Neuronal stem cell (in vitro differentiated cells): Measurements from ENCODE around the gene DHX16.

Source experiments
- DNase-seq: peaks from one replicate; pipeline ENCODE4 v3.0.0-alpha.2; 2013; ENCODE audit warnings: low spot score
- H2AFZ ChIP-seq: one replicate; pipeline ENCODE4 v1.6.1; 2013; ENCODE audit warnings: mild to moderate bottlenecking, low read length, inconsistent platforms
- H2AK5ac ChIP-seq: 2 replicates; pipeline ENCODE4 v1.6.1; 2013; ENCODE audit warnings: low read depth, mild to moderate bottlenecking, inconsistent platforms, low read length, moderate library complexity, mixed read lengths
- H2BK120ac ChIP-seq: 2 replicates; pipeline ENCODE4 v1.6.1; 2013; ENCODE audit warnings: low read depth, mild to moderate bottlenecking, inconsistent platforms, low read length, moderate library complexity, mixed read lengths
- H2BK12ac ChIP-seq: one replicate; pipeline ENCODE4 v1.6.1; 2013; ENCODE audit warnings: low read length, inconsistent platforms
- H2BK15ac ChIP-seq: 2 replicates; pipeline ENCODE4 v1.6.1; 2013; ENCODE audit warnings: mild to moderate bottlenecking, low read length, inconsistent platforms, mixed read lengths
- H2BK5ac ChIP-seq: one replicate; pipeline ENCODE4 v1.6.1; 2013; ENCODE audit warnings: inconsistent platforms, mild to moderate bottlenecking, low read length, moderate library complexity
- H3K14ac ChIP-seq: one replicate; pipeline ENCODE4 v1.6.1; 2013; ENCODE audit warnings: low read length, inconsistent platforms
- H3K18ac ChIP-seq: 2 replicates; pipeline ENCODE4 v1.6.1; 2013; ENCODE audit warnings: low read length, inconsistent platforms
- H3K23ac ChIP-seq: 2 replicates; pipeline ENCODE4 v1.6.1; 2013; ENCODE audit warnings: low read depth, mild to moderate bottlenecking, mixed read lengths, low read length, inconsistent platforms; ENCODE audit not compliant: poor library complexity
- H3K27ac ChIP-seq: replicated peaks from 3 replicates; pipeline ENCODE4 v1.5.1; 2013; ENCODE audit warnings: low read length, inconsistent platforms
- H3K27me3 ChIP-seq, 3 experiments: 2 replicates each; pipeline ENCODE4 v1.6.1; 2013; ENCODE audit warnings: low read length in 3 of 3, mild to moderate bottlenecking in 2 of 3, inconsistent platforms in 1 of 3, low read depth in 1 of 3, mixed read lengths in 1 of 3, moderate library complexity in 1 of 3; ENCODE audit not compliant: control insufficient read depth in 3 of 3, insufficient read depth in 3 of 3
- H3K36me3 ChIP-seq, 2 donors: replicated peaks in 1 of 2; 2 replicates each; pipeline ENCODE4 v1.6.1; 2013; ENCODE audit warnings: low read length in 2 of 2; ENCODE audit not compliant: control insufficient read depth in 2 of 2, insufficient read depth in 2 of 2
- H3K4ac ChIP-seq: 2 replicates; pipeline ENCODE4 v1.6.1; 2013; ENCODE audit warnings: inconsistent platforms, mild to moderate bottlenecking, low read length, moderate library complexity
- H3K4me1 ChIP-seq, 2 donors: 1 replicate in 1 of 2; 2 replicates in 1 of 2; pipeline ENCODE4 v1.6.1; 2013; ENCODE audit warnings: low read length in 2 of 2, low read depth in 1 of 2; ENCODE audit not compliant: control insufficient read depth in 2 of 2, insufficient read depth in 1 of 2
- H3K4me2 ChIP-seq: one replicate; pipeline ENCODE4 v1.6.1; 2013; ENCODE audit warnings: mild to moderate bottlenecking, low read length, inconsistent platforms; ENCODE audit not compliant: insufficient read depth, poor library complexity, severe bottlenecking
- H3K4me3 ChIP-seq, 2 donors: 2 replicates each; pipeline ENCODE4 v1.5.1; 2013; ENCODE audit warnings: low read length in 2 of 2, mild to moderate bottlenecking in 2 of 2, inconsistent platforms in 1 of 2, moderate library complexity in 1 of 2
- H3K79me1 ChIP-seq: one replicate; pipeline ENCODE4 v1.6.1; 2013; ENCODE audit warnings: low read depth, mild to moderate bottlenecking, inconsistent platforms, low read length, moderate library complexity
- H3K9ac ChIP-seq: one replicate; pipeline ENCODE4 v1.6.1; 2013; ENCODE audit warnings: mild to moderate bottlenecking, low read depth, low read length, inconsistent platforms; ENCODE audit not compliant: poor library complexity
- H3K9me3 ChIP-seq, 2 donors: replicated peaks in 1 of 2; 2 replicates each; pipeline versions ENCODE3 to v1.6.1; 2013; ENCODE audit warnings: low read length in 2 of 2, mild to moderate bottlenecking in 2 of 2, inconsistent platforms in 1 of 2, low read depth in 1 of 2, mixed read lengths in 1 of 2, moderate library complexity in 1 of 2; ENCODE audit not compliant: control insufficient read depth in 2 of 2, insufficient read depth in 1 of 2
- H4K8ac ChIP-seq: one replicate; pipeline ENCODE4 v1.6.1; 2013; ENCODE audit warnings: low read depth, mild to moderate bottlenecking, inconsistent platforms, low read length, moderate library complexity
- H4K91ac ChIP-seq: one replicate; pipeline ENCODE4 v1.6.1; 2013; ENCODE audit warnings: low read length, low read depth, mild to moderate bottlenecking, inconsistent platforms; ENCODE audit not compliant: poor library complexity
- WGBS, 2 donors: extraction: QIAGEN DNeasy Blood & Tissue Kit; methylation state at CpG; one replicate each; pipeline ENCODE4 v1.1.7; 2013; ENCODE audit warnings: missing lambda C conversion rate in 2 of 2, mixed read lengths in 1 of 2; ENCODE audit not compliant: insufficient read length in 2 of 2, insufficient replicate concordance in 1 of 2; ENCODE audit errors: extremely low coverage in 2 of 2; 5-methylcytosine and 5-hydroxymethylcytosine counted together

The DHX16 gene

DNA sequence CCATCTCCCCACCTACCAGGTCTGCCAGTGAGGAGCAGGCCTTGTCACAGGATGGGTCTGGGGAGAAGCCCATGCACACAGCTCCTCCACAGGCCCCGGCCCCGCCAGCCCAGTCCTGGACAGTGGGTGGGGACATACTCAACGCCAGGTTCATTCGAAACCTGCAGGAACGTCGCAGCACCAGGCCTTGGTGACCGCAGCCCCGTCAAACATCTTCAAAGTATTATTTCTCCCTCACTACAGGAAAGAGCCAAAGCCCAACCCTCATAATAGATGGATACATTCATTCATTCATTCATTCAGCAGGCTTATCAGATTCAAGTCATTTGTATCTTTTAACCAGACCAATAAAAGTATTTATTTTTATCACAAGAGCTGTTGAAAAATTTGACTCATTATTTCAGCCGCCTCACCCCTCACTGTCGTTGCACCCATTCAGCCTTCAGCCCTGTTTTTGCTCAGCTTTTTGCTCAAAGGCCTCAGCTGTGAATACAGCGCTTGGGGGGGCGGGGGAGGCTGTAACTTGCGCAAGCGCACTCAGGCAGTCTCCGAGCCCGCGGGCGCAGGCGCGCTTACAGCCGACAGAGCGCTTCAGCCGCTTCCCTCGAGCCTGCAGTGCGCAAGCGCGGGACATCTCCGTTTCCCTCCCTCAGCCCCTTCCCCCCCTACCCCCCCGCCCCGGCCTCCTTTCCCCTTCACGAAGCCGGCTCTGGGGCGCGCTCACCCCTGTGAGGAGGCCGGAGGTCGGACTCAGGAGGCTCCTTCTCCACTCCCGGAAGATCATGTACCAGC, 26.2 kb downstream of the DHX16 start, which contains the start of gene C6orf136:
C6orf136 (plus strand) TSS at position 684 of the 792 bp plus-strand sequence; CDS start at position 783, 99 bp downstream.
- no peaks in the 10 kb centered on the region for H3K9me3 ChIP-seq

DNA sequence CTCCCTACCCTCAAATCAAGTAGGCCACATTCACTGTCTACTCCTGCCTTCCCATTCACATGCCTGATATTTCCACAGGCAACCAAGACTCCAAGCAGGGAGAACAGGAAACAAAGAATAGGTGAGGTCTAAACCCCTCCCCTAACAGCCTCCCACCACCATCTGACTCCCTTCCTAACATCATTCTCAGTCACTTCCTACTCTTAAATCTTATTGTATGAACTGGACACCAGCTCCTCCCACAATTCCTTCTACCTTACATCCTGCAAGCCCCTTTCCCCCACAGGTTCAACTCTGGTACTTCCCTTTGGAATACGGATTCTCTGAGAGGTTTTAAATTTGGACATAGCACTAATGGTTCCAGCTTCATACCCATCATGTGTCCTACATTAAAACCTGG, 26.8 kb downstream of the DHX16 start:
- no peak overlapping the region for H2BK5ac ChIP-seq
- no peak overlapping the region for H3K4ac ChIP-seq
- H3K79me1 ChIP-seq, result peaks cover 15% of the 10 kb centered on the region
- H3K23ac ChIP-seq, result no peak overlapping the region
- no peak overlapping the region for H3K14ac ChIP-seq
- peaks cover 4 to 5% of the 10 kb centered on the region in 2 donors for H3K4me1 ChIP-seq
- H3K4me3 ChIP-seq, result no peak overlapping the region
- peaks cover 33 to 66% of the 10 kb centered on the region in 2 donors for H3K36me3 ChIP-seq
- no peak overlapping the region for H2BK12ac ChIP-seq
- H2AFZ ChIP-seq, result no peak overlapping the region
- H3K9ac ChIP-seq, result no peak overlapping the region
- H3K9me3 ChIP-seq, result no peaks in the 10 kb centered on the region
- no peak overlapping the region for H3K18ac ChIP-seq
- no peak overlapping the region for H2BK15ac ChIP-seq
- H2BK120ac ChIP-seq, result no peak overlapping the region
- no peak overlapping the region for H2AK5ac ChIP-seq
- DNase-seq, result no peak
- H3K4me2 ChIP-seq, result no peak overlapping the region
- no peak overlapping the region for H4K91ac ChIP-seq
- no peak overlapping the region for H3K27ac ChIP-seq
- H4K8ac ChIP-seq, result no peak overlapping the region
- WGBS, 2 donors, result no CpG with 5 or more reads among the region's 1 CpG
- no peaks in the 10 kb centered on the region for H3K27me3 ChIP-seq

More for the DNA sequence above, 26.2 kb downstream of the DHX16 start, which contains the start of gene C6orf136:
- H3K4me2 ChIP-seq, result peak within 1 kb of the TSS; percentile 86
- H3K79me1 ChIP-seq, result peaks cover 12% of the 10 kb centered on the region
- peak within 1 kb of the TSS; percentile 97 for H4K91ac ChIP-seq
- H3K18ac ChIP-seq, result peak within 1 kb of the TSS; percentile 97
- H3K14ac ChIP-seq, result peak within 1 kb of the TSS; percentile 71
- peak within 1 kb of the TSS; percentile 98 for H3K9ac ChIP-seq
- H3K4me1 ChIP-seq, result peaks cover 4 to 5% of the 10 kb centered on the region in 2 donors
- peaks cover 28 to 66% of the 10 kb centered on the region in 2 donors for H3K36me3 ChIP-seq
- H3K23ac ChIP-seq, result peak within 1 kb of the TSS; percentile 99
- H2AK5ac ChIP-seq, result peak within 1 kb of the TSS; percentile 75
- no peak within 1 kb of the TSS for H2BK120ac ChIP-seq
- H3K27me3 ChIP-seq, result no peaks in the 10 kb centered on the region
- H2AFZ ChIP-seq, result peak within 1 kb of the TSS; percentile 98
- DNase-seq, result peak; percentile 89
- no peak within 1 kb of the TSS for H2BK12ac ChIP-seq
- H2BK5ac ChIP-seq, result peak within 1 kb of the TSS; percentile 90
- H3K27ac ChIP-seq, result peak within 1 kb of the TSS; percentile 90
- no peak within 1 kb of the TSS for H3K4ac ChIP-seq
- peak within 1 kb of the TSS; percentile 37 for H2BK15ac ChIP-seq
- peak within 1 kb of the TSS; percentile 17 for H4K8ac ChIP-seq
- no CpG with 5 or more reads among the region's 37 CpGs for WGBS, 2 donors
- peak within 1 kb of the TSS; percentile 92 to 97 for H3K4me3 ChIP-seq

DNA sequence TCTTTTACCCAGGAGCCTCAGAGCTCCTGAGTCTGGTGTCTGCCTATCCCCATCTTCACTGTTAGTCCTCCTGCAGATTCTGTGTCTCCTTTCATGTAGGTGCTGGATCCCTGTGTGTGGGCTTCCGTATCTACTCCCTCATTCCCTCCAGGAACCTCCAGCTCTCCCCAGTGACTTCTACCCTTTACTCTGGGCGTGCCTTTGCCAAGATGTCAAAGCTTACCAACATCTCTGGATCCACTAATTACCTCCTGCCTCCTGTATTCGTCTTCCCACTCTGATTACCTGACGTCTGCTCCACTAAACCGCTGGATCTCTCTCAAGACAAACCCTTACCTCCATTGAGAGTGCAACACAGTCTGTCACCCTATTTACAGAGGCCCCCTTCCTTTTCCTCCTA, 28.0 kb downstream of the DHX16 start:
- Histone ChIP-seq H3K14ac (no peak overlapping the region), H3K27ac (no peak overlapping the region), H2BK15ac (no peak overlapping the region), H3K27me3 (no peaks in the 10 kb centered on the region), H2BK12ac (no peak overlapping the region), H3K79me1 (peaks cover 15% of the 10 kb centered on the region), H2AK5ac (no peak overlapping the region), H4K91ac (no peak overlapping the region), H3K4me1 (peaks cover 4 to 5% of the 10 kb centered on the region in 2 donors), H3K4ac (no peak overlapping the region), H2BK120ac (no peak overlapping the region), H3K4me3 (no peak overlapping the region), H3K18ac (no peak overlapping the region), H3K36me3 (peaks cover 44 to 69% of the 10 kb centered on the region in 2 donors), H2BK5ac (no peak overlapping the region), H3K4me2 (no peak overlapping the region), H2AFZ (no peak overlapping the region), H3K9me3 (no peaks in the 10 kb centered on the region), H3K9ac (no peak overlapping the region), H4K8ac (no peak overlapping the region), H3K23ac (no peak overlapping the region)
- no peak for DNase-seq
- WGBS, 2 donors, result no CpG with 5 or more reads among the region's 5 CpGs

DNA sequence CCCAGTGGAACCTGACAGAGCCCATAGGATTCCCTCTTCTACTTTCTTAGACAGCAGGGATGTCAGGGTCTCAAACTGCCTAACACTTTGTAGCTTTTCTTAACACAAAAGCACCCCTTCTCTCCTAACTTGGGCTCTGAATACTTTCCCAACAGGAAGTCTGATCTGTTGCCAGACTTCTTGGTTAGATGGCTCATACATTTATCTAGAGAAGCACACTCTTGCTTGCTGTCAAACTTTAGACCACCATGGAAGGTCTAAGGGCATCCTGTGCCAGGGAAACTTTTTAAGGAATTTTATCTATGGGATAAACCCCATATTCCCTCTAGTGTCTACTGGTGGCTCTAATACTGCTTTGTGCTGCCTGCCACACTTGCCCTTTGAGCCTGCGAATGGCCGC, 29.1 kb downstream of the DHX16 start:
- Histone ChIP-seq H3K9ac (no peak overlapping the region), H3K79me1 (peaks cover 13% of the 10 kb centered on the region), H3K14ac (no peak overlapping the region), H3K18ac (no peak overlapping the region), H2BK12ac (no peak overlapping the region), H2AK5ac (no peak overlapping the region), H3K36me3 (peaks cover 46 to 73% of the 10 kb centered on the region in 2 donors), H4K8ac (no peak overlapping the region), H2AFZ (no peak overlapping the region), H3K4ac (no peak overlapping the region), H3K4me3 (no peak overlapping the region), H3K4me1 (peaks cover 4 to 5% of the 10 kb centered on the region in 2 donors), H2BK5ac (no peak overlapping the region), H3K27ac (no peak overlapping the region), H3K4me2 (no peak overlapping the region), H3K23ac (no peak overlapping the region), H2BK15ac (no peak overlapping the region), H4K91ac (no peak overlapping the region), H2BK120ac (no peak overlapping the region), H3K9me3 (no peaks in the 10 kb centered on the region), H3K27me3 (no peaks in the 10 kb centered on the region)
- WGBS, 2 donors, result no CpG with 5 or more reads among the region's 2 CpGs
- no peak for DNase-seq
